NB4 (cell line): ENCODE data around the gene MRGPRX3.

Experiments used
- DNase-seq: peaks from one replicate; pipeline ENCODE4 v3.0.0; 2010; ENCODE audit warnings: low read depth
- H3K4me3 ChIP-seq: one replicate; pipeline ENCODE4 v1.5.1; 2011; ENCODE audit warnings: mild to moderate bottlenecking, low read depth, low read length, moderate library complexity
- MAX ChIP-seq: IDR thresholded peaks from 2 replicates; pipeline ENCODE4 v1.6.1; 2011; ENCODE audit warnings: low read depth, low read length
- MYC ChIP-seq: IDR thresholded peaks from 2 replicates; pipeline ENCODE4 v1.6.1; 2011; ENCODE audit warnings: low read depth, low read length
- POLR2A ChIP-seq: IDR thresholded peaks from 2 replicates; pipeline ENCODE4 v1.6.1; 2011; ENCODE audit warnings: mild to moderate bottlenecking; ENCODE audit not compliant: insufficient read length; ENCODE audit errors: extremely low read depth
- TF ChIP-seq, protein P1 (sequence below): IDR thresholded peaks from one replicate; pipeline ENCODE4 v1.5.1; 2012; ENCODE audit warnings: low read depth, low read length

The MRGPRX3 gene

GRCh38 chr11:18132341-18132740 lies at the start of gene MRGPRX3:
TSS of gene MRGPRX3 (plus strand) at chr11:18132571. CDS start at chr11:18137203, 4,632 bp downstream.
- TF ChIP-seq, protein P1, sequence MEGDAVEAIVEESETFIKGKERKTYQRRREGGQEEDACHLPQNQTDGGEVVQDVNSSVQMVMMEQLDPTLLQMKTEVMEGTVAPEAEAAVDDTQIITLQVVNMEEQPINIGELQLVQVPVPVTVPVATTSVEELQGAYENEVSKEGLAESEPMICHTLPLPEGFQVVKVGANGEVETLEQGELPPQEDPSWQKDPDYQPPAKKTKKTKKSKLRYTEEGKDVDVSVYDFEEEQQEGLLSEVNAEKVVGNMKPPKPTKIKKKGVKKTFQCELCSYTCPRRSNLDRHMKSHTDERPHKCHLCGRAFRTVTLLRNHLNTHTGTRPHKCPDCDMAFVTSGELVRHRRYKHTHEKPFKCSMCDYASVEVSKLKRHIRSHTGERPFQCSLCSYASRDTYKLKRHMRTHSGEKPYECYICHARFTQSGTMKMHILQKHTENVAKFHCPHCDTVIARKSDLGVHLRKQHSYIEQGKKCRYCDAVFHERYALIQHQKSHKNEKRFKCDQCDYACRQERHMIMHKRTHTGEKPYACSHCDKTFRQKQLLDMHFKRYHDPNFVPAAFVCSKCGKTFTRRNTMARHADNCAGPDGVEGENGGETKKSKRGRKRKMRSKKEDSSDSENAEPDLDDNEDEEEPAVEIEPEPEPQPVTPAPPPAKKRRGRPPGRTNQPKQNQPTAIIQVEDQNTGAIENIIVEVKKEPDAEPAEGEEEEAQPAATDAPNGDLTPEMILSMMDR: no peak
- TF ChIP-seq MAX (no peak), POLR2A (no peak), MYC (no peak)
- DNase-seq: no peak
- H3K4me3 ChIP-seq: no peak within 1 kb of the TSS

DNA sequence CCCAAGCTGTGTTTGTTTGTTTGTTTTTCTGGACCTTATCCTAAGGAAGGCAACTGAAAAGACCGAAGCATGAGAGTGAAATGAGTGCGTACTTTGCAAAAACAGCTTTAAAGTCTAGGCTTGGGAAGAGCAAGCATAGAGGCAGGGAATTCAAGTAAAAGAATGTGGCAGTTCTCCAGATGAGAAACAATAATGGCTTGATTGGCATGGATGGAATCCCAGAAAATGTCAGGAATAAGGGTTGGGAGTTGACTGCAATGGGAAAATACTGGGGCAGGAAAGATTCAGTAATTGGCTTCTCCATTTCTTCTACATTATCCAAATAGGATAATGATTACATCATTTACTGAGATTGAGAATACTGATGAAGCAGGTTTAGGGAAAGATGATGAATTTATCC lies 44.0 kb upstream of the MRGPRX3 start:
- TF ChIP-seq, protein P1: no peak
- no peak for TF ChIP-seq POLR2A
- no peak for TF ChIP-seq MYC
- no peak for TF ChIP-seq MAX
- H3K4me3 ChIP-seq: no peak overlapping the region
- no peak for DNase-seq

DNA sequence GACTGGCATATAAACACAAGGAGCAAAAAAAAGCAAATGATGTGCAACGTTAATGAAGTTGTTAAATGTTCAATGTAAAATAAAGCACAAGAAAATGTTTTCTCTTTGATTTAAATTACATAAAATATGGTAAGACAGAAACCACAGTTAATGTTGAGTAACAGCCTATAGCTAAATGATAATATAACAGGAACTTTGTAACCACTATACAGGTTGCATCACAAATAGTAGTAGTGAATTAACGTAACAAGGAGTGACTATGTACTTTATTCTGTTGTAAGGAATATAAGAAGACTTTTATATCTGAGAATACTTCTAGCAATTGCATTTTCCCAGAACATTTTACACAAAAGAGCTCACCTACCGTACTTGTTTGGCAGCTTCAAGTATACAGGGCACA lies 43.4 kb upstream of the MRGPRX3 start:
- H3K4me3 ChIP-seq: no peak overlapping the region
- TF ChIP-seq MYC: no peak
- no peak for TF ChIP-seq POLR2A
- TF ChIP-seq, protein P1: no peak
- no peak for TF ChIP-seq MAX
- peak; percentile 35 for DNase-seq

DNA sequence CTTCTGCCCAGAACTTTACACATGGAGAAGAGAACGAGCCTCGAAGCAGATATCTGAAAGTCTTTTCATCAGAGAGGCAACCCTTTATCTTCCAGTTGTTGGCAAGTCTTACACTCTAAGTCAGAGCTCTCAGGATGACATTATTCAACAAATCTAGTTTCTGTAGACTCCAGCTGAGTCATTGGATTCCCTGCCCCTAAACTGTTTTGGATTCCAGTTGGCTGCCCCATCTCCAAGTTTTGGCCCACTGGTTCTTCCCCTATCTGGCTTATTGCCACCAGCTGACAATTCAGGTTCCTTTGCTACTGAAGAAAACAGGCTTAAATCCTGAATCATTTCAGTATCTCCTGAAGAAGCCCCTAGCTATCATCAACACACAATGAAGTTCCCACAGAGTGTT lies 40.6 kb upstream of the MRGPRX3 start:
- no peak for TF ChIP-seq MAX
- TF ChIP-seq POLR2A: no peak
- no peak for TF ChIP-seq MYC
- TF ChIP-seq, protein P1: no peak
- DNase-seq: no peak
- H3K4me3 ChIP-seq: no peak overlapping the region

GRCh38 chr11:18093959-18094358 lies 38.4 kb upstream of the MRGPRX3 start:
- no peak for DNase-seq
- H3K4me3 ChIP-seq: no peak overlapping the region
- TF ChIP-seq MYC: no peak
- no peak for TF ChIP-seq MAX
- TF ChIP-seq, protein P1: no peak
- TF ChIP-seq POLR2A: no peak
